ENCODE data around the gene CABP1. TPM values are rescaled to one million over a fixed set of nuclear protein-coding genes. Genes with fewer than 3 reads are reported as not detected.
"Not testable (repeated sequence)": the region's sequence is repeated elsewhere in the genome, so short reads cannot be mapped to it uniquely, and the experiment has no call there.

Gene CABP1
- polyA plus RNA-seq, 1 experiment: 0.27 TPM

GRCh38 chr12:120614848-120615247 is 25.6 kb upstream of the CABP1 start:
- DNase-seq (ENCODE audit: low read depth, low spot score): no peak
- H3K9me3 ChIP-seq (ENCODE audit: control insufficient read depth, insufficient read depth, low read length): no peaks in the 10 kb centered on the region
- no peak overlapping the region for H3K27ac ChIP-seq (ENCODE audit: low read depth, low read length)
- TF ChIP-seq CTCF (IDR thresholded peaks at IDR 0.05; ENCODE audit: low read depth, low read length): no peak
- no peak overlapping the region for H3K4me3 ChIP-seq (ENCODE audit: low read depth, low read length)
- ChIA-PET CTCF (interaction anchor here (1.1 kb wide), 1 partner anchor 34 kb away, joined by 7 read pairs; no protein-coding TSS in a partner anchor), POLR2A (no interaction called here)
- H3K27me3 ChIP-seq (ENCODE audit: control insufficient read depth, insufficient read depth, low read length): peaks cover 21% of the 10 kb centered on the region

GRCh38 chr12:120617193-120617592 is 23.2 kb upstream of the CABP1 start:
- DNase-seq (ENCODE audit: low read depth, low spot score); H3K4me3 ChIP-seq (ENCODE audit: low read depth, low read length); H3K9me3 ChIP-seq (ENCODE audit: control insufficient read depth, insufficient read depth, low read length); POLR2A ChIA-PET; H3K27ac ChIP-seq (ENCODE audit: low read depth, low read length): not testable (repeated sequence)
- CTCF ChIA-PET: interaction anchor here (1.1 kb wide), 1 partner anchor 31 kb away, joined by 3 read pairs; no protein-coding TSS in a partner anchor
- H3K27me3 ChIP-seq (ENCODE audit: control insufficient read depth, insufficient read depth, low read length): peaks cover 30% of the 10 kb centered on the region

- H3K27ac ChIP-seq (ENCODE audit: low read depth, low read length); H3K9me3 ChIP-seq (ENCODE audit: control insufficient read depth, insufficient read depth, low read length); POLR2A ChIA-PET; H3K4me3 ChIP-seq (ENCODE audit: low read depth, low read length); DNase-seq (ENCODE audit: low read depth, low spot score): not testable (repeated sequence)
- CTCF ChIA-PET: interaction anchor here (1.1 kb wide), 1 partner anchor 30 kb away, joined by 3 read pairs; no protein-coding TSS in a partner anchor
- peaks cover 29% of the 10 kb centered on the region for H3K27me3 ChIP-seq (ENCODE audit: control insufficient read depth, insufficient read depth, low read length)
Measured at GRCh38 chr12:120617767-120618166, 22.7 kb upstream of the CABP1 start.

- no peak for TF ChIP-seq CTCF (IDR thresholded peaks at IDR 0.05; ENCODE audit: low read depth, low read length)
- H3K4me3 ChIP-seq (ENCODE audit: low read depth, low read length): no peak overlapping the region
- ChIA-PET CTCF (interaction anchor here (1.0 to 1.4 kb wide), 2 partner anchors 27 to 30 kb away, joined by 3 read pairs; no protein-coding TSS in a partner anchor), POLR2A (no interaction called here)
- no peaks in the 10 kb centered on the region; the same call in 1 of the 2 replicates for H3K9me3 ChIP-seq (ENCODE audit: control insufficient read depth, insufficient read depth, low read length)
- H3K27me3 ChIP-seq (ENCODE audit: control insufficient read depth, insufficient read depth, low read length): peaks cover 32% of the 10 kb centered on the region
- no peak overlapping the region for H3K27ac ChIP-seq (ENCODE audit: low read depth, low read length)
- DNase-seq (ENCODE audit: low read depth, low spot score): no peak
Measured at GRCh38 chr12:120618954-120619615, 21.3 kb upstream of the CABP1 start.

GRCh38 chr12:120620624-120621023 is 19.8 kb upstream of the CABP1 start:
- ChIA-PET CTCF (interaction anchor here (0.6 to 1.4 kb wide), 2 partner anchors 26 to 29 kb away, joined by 3 to 4 read pairs; no protein-coding TSS in a partner anchor), POLR2A (no interaction called here)
- DNase-seq (ENCODE audit: low read depth, low spot score): no peak
- Histone ChIP-seq H3K9me3 (ENCODE audit: control insufficient read depth, insufficient read depth, low read length) (no peaks in the 10 kb centered on the region; the same call in 1 of the 2 replicates), H3K4me3 (ENCODE audit: low read depth, low read length) (no peak overlapping the region), H3K27ac (ENCODE audit: low read depth, low read length) (no peak overlapping the region), H3K27me3 (ENCODE audit: control insufficient read depth, insufficient read depth, low read length) (peaks cover 32% of the 10 kb centered on the region)
- TF ChIP-seq CTCF (IDR thresholded peaks at IDR 0.05; ENCODE audit: low read depth, low read length): no peak
